SK-N-MC (cell line): ENCODE results near the gene ELMO2.

Source experiments
- DNase-seq: peaks from one replicate; pipeline ENCODE4 v3.0.0-alpha.2; 2011; ENCODE audit warnings: low read depth, low spot score
- H3K27ac ChIP-seq: fragments of 200-600 bp; sonication (generic); 2 replicates; pipeline ENCODE4 v1.5.1; 2016; ENCODE audit warnings: mixed run types
- H3K36me3 ChIP-seq: fragments of 200-600 bp; sonication (generic); 2 replicates; pipeline ENCODE4 v1.6.1; 2017; ENCODE audit warnings: antibody characterized with exemption, low read length, mixed read lengths; ENCODE audit not compliant: insufficient read depth
- H3K4me3 ChIP-seq: fragments of 200-600 bp; sonication (generic); 2 replicates; pipeline ENCODE4 v1.5.1; 2016
- H3K9ac ChIP-seq: fragments of 200-600 bp; sonication (generic); 2 replicates; pipeline ENCODE4 v1.8.0; 2017; ENCODE audit warnings: mixed run types, mixed read lengths; ENCODE audit not compliant: insufficient read length
- H3K9me3 ChIP-seq: fragments of 200-600 bp; sonication (generic); 2 replicates; pipeline ENCODE4 v1.6.1; 2017; ENCODE audit warnings: low read depth, mild to moderate bottlenecking, antibody characterized with exemption, low read length, moderate library complexity, mixed read lengths
- EZH2 ChIP-seq: fragments of 200-600 bp; sonication (generic); IDR thresholded peaks from one replicate; pipeline ENCODE4 v1.6.1; 2017; ENCODE audit warnings: antibody characterized with exemption
- FOXP2 ChIP-seq: optimal IDR thresholded peaks from 2 replicates; pipeline ENCODE3; 2011; ENCODE audit warnings: mild to moderate bottlenecking, moderate library complexity; ENCODE audit not compliant: insufficient read depth; ENCODE audit errors: extremely low read length, control extremely low read depth
- POLR2AphosphoS5 ChIP-seq: IDR thresholded peaks from 2 replicates; pipeline ENCODE4 v1.6.1; 2012; ENCODE audit warnings: mild to moderate bottlenecking, low read depth, low read length, borderline replicate concordance

The ELMO2 gene

GRCh38 chr20:46411637-46412036 lies 5.2 kb upstream of the ELMO2 start:
- no peaks in the 10 kb centered on the region for H3K9me3 ChIP-seq
- TF ChIP-seq FOXP2 (no peak), EZH2 (no peak), POLR2AphosphoS5 (no peak)
- H3K4me3 ChIP-seq, result no peak overlapping the region
- DNase-seq, result no peak
- H3K36me3 ChIP-seq, result no peaks in the 10 kb centered on the region
- H3K27ac ChIP-seq, result no peak overlapping the region
- H3K9ac ChIP-seq, result no peak overlapping the region

GRCh38 chr20:46408281-46408731 lies 1.9 kb upstream of the ELMO2 start:
- no peak overlapping the region for H3K9ac ChIP-seq
- H3K9me3 ChIP-seq, result no peaks in the 10 kb centered on the region
- no peaks in the 10 kb centered on the region for H3K36me3 ChIP-seq
- no peak for DNase-seq
- H3K27ac ChIP-seq, result no peak overlapping the region
- no peak for TF ChIP-seq POLR2AphosphoS5
- TF ChIP-seq EZH2, result no peak
- no peak for TF ChIP-seq FOXP2
- H3K4me3 ChIP-seq, result no peak overlapping the region

GRCh38 chr20:46407671-46407996 lies 1.2 kb upstream of the ELMO2 start:
- no peak overlapping the region for H3K4me3 ChIP-seq

GRCh38 chr20:46406986-46407670 lies 713 bp upstream of the ELMO2 start:
- Histone ChIP-seq H3K9ac (peak overlapping the region; percentile 62), H3K9me3 (no peaks in the 10 kb centered on the region), H3K4me3 (peak overlapping the region; percentile 97), H3K27ac (no peak overlapping the region), H3K36me3 (no peaks in the 10 kb centered on the region)
- no peak for TF ChIP-seq FOXP2
- TF ChIP-seq POLR2AphosphoS5, result no peak
- no peak for TF ChIP-seq EZH2
- DNase-seq, result no peak

More at GRCh38 chr20:46407671-46407996, 1.2 kb upstream of the ELMO2 start:
- Histone ChIP-seq H3K9ac (no peak overlapping the region), H3K27ac (no peak overlapping the region), H3K36me3 (no peaks in the 10 kb centered on the region), H3K9me3 (no peaks in the 10 kb centered on the region)
- no peak for TF ChIP-seq POLR2AphosphoS5
- no peak for TF ChIP-seq FOXP2
- TF ChIP-seq EZH2, result no peak
- DNase-seq, result no peak

GRCh38 chr20:46402331-46402811 lies 4.0 kb downstream of the ELMO2 start:
- no peak for DNase-seq
- Histone ChIP-seq H3K9me3 (no peaks in the 10 kb centered on the region), H3K36me3 (no peaks in the 10 kb centered on the region; the same call in 1 of the 2 replicates), H3K27ac (0 out of 2 replicates have a peak overlapping the region, but pooled peaks have one; percentile 27), H3K4me3 (no peak overlapping the region), H3K9ac (no peak overlapping the region)
- TF ChIP-seq POLR2AphosphoS5 (no peak), FOXP2 (no peak), EZH2 (no peak)

GRCh38 chr20:46401478-46401860 lies 4.9 kb downstream of the ELMO2 start:
- TF ChIP-seq FOXP2, result no peak
- TF ChIP-seq EZH2, result no peak
- no peak for TF ChIP-seq POLR2AphosphoS5
- Histone ChIP-seq H3K36me3 (no peaks in the 10 kb centered on the region; the same call in 1 of the 2 replicates), H3K9me3 (no peaks in the 10 kb centered on the region), H3K9ac (no peak overlapping the region), H3K4me3 (peak overlapping the region; percentile 49), H3K27ac (peak overlapping the region; percentile 87)
- DNase-seq, result no peak

- Histone ChIP-seq H3K9me3 (no peaks in the 10 kb centered on the region), H3K36me3 (no peaks in the 10 kb centered on the region; the same call in 1 of the 2 replicates), H3K9ac (no peak overlapping the region), H3K27ac (peak overlapping the region; percentile 87), H3K4me3 (peak overlapping the region; percentile 49)
- DNase-seq, result no peak
- TF ChIP-seq POLR2AphosphoS5 (no peak), FOXP2 (no peak), EZH2 (no peak)
Observed at GRCh38 chr20:46400828-46401477, 5.5 kb downstream of the ELMO2 start.

GRCh38 chr20:46400253-46400652 lies 6.2 kb downstream of the ELMO2 start:
- no peak for DNase-seq

More at GRCh38 chr20:46400253-46400652, 6.2 kb downstream of the ELMO2 start:
- Histone ChIP-seq H3K9ac (no peak overlapping the region), H3K27ac (peak overlapping the region; percentile 87), H3K36me3 (no peaks in the 10 kb centered on the region; the same call in 1 of the 2 replicates), H3K9me3 (no peaks in the 10 kb centered on the region), H3K4me3 (peak overlapping the region; percentile 49)
- TF ChIP-seq POLR2AphosphoS5, result no peak
- TF ChIP-seq FOXP2, result no peak
- no peak for TF ChIP-seq EZH2
